Activated T-helper 9 cell treated with anti-CD3 and anti-CD28 coated beads, Interleukin-2, amount 50 U/mL, for 16 hours (primary cell): ENCODE data around the gene SDCCAG8.

Source experiments
- DNase-seq: peaks from one replicate; pipeline ENCODE4 v3.0.0-alpha.2; 2020; ENCODE audit warnings: low read depth

The SDCCAG8 gene

DNA sequence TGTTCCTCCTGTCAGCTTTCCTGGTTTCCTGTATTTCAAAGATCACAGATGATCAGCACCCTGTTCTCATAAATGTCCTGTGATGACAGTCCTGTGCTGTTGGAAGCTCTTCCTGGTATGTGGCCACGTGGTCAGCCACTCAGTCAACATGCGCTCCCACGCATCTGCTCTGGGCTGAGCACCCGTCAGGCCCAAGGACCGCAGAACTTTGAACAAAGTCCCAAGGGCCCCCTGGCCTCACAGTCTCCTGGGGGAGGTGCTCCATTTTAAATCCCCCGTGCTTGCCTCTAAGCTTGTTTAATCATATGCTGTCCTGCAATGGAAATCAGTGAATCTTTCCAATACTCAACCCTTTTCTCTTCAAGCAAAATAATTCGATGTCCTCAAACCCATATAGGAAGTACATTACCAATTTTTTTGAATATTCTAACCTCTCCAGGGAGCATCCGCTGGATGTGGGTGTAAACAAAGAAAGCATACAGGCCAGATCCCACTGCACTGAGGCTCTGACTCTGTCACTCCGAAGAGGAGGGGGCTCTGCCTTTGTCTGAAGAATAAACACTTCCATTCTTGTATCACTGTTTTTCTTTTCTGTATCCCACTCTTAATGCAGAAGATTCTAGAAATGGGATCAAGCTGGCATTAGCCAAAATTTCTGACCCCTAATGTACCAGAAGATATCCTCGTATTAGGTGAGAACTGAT, 250.3 kb downstream of the SDCCAG8 start:
- no peak for DNase-seq

DNA sequence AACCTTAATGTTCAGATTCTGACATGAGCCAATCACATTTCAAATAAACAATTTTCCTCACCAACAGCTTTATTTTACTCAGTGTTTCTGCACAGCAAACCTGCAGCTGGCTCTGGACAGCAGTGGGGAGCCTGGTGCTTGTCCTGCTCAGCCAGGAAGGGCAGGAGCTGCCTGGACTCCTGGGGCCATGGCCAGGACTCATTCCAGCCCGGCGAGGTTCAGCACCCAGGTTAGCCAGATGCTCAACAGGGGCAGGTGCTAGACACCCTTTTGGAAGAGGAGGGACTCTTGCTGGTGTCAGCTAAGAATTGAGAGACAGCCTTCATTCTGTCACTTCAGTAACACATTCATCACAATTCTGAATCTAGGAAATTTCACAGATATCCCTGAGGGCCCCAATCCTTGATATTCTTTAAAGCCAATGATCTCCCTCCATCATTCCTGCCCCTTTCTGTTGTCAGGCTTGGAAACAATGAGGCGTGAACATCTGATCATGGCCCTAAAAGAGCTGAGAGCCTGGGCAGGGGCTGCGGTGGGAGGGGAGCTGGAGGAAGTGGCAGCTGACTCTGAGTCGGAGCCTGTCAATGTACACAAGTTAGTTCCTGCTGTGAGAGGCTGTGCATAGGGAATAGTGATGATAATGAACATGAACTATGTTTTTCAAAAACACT, 251.3 kb downstream of the SDCCAG8 start:
- no peak for DNase-seq

DNA sequence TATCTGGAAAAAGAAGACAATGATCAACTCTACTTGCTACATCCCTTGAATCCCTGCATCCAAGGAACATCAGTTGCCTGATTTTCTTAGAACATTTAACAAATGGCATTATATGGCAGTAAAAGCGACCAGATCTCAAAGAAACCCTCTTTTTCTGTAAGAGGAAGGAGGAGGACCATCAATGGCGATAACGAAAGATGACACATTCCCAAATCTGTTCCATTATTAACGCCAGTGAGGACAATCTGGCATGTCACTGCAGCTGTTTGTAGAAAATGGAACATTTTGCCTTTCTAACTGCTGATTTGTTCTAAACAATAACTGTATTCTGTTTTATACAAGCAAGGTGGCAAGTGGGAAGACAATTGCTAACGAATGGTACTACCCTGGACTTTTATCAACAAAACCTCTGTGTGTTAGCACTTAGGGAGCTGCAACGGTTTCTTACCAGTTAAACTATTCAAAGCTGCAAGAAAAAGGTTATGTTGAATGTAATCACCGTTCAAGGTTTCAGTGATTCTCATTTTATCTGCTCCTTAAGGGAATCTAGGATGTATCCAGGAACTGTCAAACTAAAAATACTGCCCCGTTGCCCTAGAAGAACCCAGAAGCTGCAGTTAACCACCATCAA, 251.9 kb downstream of the SDCCAG8 start:
- no peak for DNase-seq

DNA sequence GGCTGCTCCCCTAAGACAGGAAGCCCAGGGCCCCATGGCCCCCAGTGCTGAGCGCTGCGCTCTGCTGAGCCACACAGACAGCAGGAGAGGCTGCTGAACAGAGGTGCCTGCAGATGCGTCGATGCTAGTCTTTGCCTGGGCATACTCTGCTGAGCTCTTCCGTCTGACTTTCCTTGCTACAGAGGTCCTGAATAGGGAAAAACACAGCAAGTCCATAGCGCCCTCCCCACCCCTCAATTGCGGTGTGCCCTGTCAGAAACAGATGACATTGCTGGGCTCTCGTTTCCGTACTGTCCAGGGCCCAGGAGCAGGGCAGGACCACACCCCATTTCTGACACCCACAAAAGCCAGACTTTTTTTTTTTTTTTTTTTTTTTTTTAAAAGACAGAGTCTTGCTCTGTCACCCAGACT, 252.5 kb downstream of the SDCCAG8 start:
- DNase-seq: no peak

DNA sequence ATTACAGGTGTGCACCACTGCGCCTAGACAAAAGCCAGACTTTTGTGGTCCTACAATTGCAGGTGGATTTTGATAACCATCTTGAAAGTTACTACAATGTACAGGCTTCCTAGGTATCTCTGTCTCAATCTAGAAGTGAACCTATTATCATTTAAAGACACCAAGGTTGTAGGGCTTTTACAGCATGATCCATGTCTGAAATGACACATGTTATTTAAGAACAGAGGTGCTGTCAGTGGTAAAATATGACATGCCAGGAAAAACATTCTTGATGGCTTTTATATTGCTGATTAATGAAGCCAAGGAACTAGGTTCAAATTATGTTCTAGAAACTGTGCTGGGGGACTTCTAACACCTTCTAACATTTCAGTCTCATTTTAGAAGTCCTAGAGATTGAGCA, 253.1 kb downstream of the SDCCAG8 start:
- no peak for DNase-seq

DNA sequence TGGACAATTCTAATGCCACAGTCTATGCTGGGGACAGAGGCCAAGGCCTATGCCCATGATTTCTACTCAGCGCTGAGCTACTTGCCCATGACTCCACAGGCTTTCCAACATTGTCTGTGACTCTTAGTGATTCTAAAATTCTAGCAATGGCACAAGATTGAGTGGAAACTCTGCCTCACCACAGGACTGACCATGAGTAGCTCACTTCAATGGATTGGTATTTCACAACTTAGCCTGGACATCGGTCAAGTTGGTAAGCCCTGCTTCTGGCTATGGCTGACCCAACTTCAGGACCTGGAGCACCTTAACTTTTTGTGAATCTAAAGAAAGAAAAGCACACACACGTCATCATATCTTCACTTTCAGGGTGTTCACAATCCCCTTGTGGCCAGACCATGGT, 255.1 kb downstream of the SDCCAG8 start:
- no peak for DNase-seq

DNA sequence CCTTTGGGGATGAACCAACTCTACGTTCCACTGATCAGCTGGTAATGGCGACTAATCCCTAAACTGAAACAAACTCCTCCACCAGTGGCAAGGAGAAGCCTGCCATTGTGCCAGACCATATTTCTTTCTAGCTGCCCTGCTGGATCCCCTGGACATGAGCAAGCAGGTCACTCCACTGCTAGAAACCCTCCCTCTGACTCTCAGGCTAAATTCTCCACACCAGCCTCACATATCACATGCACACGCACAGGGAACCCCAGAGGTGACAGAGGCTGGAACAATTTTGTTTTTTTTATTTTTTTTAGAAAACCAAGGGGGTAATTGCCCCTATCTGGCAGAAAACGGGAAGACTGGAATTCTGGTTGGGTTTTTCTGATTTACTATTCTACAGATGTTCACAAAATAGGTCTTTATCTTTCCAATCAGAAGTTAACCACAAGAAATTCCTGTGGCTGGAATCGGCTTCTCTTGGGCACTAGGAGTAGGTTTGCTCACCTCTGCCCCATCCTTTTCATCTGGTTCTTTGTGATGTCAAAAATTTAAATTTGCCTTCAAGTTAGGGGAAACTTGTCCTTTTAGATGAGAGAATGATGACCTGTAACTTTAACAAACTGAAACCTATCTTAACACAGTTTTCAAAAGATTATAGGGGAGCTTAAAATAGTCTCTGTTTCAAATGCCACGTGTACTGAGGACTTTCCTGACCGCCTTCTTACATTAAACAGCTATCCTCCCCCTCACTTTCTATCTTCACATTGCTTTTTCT, 258.1 kb downstream of the SDCCAG8 start:
- no peak for DNase-seq

DNA sequence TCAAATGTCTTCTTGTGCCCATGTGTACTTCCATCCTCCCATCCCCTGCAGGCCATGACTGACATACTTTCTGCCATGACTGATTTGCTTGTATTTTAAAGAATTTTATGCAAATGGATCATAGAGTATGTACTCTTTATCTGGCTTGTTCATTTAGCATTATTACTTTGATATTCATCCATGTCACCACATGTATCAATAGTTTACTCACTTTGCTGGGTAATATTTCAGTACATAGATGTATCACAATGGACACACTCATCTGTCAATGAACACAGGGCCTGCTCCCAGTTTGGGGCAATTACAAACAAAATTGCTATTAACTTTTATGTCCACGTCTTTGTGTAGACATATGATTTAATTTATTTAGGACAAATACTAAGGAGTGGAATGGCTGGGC, 259.1 kb downstream of the SDCCAG8 start:
- no peak for DNase-seq

DNA sequence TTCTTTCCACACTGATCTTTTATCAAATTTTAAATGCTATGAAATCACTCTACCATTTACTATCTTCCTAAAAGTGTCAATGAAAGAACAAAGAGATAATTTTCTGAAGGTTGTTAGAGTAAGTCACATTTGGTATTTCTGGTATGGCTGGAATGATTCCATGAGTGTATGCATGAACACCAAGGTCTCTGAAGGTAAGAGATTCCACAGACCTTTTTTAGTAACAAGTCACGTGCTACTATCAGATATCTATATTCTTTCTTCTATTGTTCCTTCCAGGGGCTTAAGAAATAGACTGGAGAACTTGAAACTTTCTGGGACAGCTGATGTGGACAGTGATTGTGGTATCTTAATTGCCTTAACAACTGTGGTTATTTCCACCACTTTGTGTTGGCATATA, 265.0 kb downstream of the SDCCAG8 start:
- no peak for DNase-seq

DNA sequence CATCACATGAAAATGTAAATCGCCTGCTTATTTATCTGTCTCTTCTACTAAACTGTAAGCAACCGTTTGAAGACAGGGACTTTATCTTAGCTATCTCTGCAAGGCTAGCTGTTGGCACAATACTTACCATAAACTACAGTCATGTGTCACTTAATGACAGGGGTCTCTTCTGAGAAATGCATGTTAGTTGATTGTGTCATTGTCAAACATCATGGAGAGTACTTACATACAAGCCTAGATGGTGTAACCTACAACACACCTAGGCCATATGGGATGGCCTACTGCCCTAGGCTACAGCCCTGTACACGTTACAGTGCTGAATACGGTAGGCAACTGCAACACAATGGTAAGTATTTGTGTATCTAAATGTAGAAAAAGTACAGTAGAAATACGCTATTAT, 267.9 kb downstream of the SDCCAG8 start:
- no peak for DNase-seq

DNA sequence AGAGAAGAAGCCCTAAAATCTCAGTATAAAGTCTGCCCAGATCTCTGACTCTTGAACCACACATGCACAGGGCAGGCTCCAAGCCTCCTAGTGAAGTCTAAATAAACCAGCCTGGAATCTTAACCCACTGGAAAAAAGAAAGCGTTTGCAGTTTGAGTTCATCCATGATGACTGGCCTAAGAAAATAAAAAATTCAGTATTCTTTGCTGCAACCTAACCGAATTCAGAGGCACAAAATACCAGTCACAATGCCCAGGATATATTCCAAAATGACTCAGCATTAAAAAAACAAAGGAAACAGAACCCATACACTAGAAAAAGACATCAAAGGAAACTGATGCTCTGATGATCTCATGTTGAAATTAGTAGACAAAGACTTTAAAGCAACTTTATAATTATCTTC, 269.2 kb downstream of the SDCCAG8 start:
- DNase-seq: no peak

DNA sequence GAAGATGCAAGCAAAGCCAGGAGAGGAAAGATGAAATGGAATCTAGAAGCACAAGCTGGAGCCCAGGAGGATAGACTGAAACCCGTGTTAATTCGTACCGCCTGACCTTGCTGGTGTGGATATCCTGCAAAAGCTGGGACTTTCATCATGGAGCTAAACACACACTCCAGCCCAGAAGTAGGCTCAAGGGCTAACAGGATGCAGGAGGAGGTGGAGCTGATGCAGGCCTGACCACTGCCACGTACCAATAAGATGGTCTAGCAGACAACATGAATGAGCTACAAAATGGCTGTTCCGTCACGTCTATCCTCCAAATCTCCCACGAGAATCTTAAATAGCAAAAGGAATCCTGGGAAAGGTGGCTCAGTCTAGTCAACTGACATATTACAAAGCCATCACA, 270.3 kb downstream of the SDCCAG8 start:
- no peak for DNase-seq

DNA sequence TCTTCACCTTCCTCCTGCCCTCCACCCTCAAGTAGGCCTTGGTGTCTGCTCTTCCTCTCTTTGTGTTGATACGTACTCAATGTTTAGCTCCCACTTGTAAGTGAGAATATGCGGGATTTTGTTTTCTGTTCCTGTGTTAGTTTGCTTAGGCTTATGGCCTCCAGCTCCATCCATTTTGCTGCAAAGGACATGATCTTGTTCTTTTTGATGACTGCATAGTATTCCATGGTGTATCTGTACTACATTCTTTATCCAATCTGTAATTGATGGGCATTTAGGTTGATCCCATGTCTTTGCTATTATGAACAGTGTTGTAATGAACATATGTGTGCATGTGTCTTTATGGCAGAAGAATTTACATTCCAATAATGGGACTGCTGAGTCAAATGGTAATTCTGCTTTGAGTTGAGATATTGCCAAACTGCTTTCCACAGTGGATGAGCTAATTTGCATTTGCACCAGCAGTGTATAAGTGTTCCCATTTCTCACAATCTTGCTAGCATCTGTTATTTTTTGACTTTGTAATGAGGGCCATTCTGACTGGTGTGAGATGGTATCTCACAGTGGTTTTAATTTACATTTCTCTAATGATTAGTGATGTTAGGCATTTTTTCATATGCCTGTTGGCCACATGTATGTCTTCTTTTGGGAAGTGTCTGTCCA, 272.7 kb downstream of the SDCCAG8 start:
- DNase-seq: no peak

DNA sequence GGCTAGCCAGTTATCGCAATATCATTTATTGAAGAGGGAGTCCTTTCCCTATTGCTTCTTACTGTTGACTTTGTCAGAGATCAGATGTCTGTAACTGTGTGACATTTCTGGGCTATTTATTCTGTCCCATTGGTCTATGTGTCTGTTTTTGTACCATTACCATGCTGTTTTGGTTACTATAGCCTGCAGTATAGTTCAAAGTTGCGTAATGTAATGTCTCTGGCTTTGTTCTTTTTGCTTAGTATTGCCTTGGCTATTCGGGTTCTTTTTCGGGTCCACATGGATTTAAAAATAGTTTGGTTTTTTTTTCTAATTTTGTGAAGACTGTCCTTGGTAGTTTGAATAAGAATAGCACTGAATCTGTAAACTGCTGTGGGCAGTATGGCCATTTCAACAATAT, 273.7 kb downstream of the SDCCAG8 start:
- no peak for DNase-seq

DNA sequence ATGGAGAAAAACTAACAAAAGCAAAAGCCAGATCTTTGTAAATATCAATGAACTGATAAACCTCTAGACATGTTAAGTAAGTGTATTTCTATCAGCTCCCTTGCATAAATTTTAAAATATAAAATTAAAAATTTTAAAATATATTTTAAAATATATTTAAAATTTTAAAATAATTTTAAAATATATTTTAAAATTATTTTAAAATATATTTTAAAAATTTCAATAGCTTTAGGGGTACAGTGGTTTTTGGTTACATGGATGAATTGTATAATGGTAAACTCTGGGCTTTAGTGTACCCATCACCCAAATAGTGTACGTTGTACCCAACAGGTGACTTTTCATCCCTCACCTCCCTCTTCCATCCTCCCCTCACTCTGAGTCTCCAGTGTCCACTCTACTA, 279.2 kb downstream of the SDCCAG8 start:
- DNase-seq: no peak

DNA sequence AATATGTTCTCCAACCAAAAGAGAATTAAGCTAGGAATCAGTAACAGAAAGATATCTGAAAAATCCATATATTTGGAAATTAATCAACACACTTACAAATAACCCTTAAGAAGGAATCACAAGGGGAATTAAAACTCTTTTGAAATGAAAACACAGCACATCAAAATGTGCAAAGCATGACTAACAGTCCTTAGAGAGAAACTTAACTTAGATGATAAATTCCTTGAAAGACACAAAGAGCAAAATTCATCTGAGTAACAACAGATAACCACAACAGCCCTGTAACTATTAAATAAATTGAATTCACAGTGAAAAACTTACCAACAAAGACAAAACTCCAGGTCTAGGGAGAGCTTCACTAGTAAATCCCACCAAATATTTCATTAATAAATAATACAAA, 283.8 kb downstream of the SDCCAG8 start:
- DNase-seq: no peak

DNA sequence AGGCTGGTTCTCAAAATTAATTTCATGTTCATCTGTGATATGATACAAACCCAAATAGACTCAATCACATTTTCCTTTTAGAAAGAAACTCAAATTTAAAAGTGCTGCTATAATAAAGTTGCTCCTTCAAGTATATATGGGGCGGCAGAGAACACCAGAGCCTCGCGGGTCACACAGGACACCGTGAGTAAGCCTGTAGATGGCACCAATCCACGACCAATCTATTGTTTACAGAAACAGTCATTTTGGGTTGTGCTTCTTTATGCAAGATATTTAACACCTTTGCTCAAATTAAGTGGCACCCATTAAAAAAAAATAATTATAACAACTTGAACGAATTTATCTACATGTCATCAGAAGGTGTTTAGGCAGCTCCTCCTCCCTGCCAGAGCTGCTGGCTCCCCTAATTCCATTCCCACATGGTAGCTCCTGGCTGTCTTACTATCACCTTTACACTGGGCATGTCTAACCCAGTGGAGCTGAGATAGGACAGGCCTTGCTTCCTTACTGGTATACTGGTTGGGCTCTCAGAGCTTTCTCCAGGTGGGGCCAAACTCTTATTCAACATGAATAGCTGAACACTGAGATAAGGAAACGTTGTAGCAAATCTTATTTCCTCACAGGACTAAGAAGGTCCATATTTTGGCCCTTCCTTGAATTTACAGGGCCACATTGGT, 287.0 kb downstream of the SDCCAG8 start:
- no peak for DNase-seq

DNA sequence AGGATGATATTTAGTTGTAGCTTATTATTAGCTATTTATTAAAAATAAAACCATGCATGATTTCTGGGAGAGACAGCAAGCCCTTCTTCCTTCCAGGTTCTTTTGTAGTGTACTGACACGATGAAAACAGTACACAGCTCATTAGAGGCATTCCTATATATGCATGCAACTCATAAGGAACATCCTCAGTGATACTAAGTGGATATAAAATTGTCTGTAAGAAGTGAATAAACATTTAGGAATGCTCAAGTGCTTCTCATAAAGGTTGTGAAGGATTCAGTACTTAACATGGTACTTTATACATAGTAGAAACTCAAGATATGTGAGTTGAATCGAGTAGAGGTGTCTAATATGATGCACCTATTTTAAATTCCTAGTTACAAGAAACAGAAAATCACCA, 287.7 kb downstream of the SDCCAG8 start:
- no peak for DNase-seq

DNA sequence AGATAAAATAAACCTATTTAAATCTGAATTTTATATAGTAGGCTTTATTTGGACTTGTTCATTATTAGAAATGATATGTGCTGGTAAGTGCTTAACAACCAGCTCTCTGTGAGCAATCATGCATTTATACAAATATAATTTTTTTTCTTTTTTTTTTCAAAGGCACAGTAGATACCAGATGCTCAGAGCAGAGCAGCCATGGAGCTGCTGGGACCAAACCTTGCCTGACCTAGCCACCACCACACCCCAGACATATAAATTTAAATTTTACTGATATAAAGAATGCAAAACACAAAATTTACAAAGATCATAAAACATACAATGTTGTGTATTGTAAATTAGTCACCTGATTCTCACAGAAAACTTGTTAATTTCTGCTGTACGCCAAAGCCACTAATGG, 290.6 kb downstream of the SDCCAG8 start:
- DNase-seq: no peak

DNA sequence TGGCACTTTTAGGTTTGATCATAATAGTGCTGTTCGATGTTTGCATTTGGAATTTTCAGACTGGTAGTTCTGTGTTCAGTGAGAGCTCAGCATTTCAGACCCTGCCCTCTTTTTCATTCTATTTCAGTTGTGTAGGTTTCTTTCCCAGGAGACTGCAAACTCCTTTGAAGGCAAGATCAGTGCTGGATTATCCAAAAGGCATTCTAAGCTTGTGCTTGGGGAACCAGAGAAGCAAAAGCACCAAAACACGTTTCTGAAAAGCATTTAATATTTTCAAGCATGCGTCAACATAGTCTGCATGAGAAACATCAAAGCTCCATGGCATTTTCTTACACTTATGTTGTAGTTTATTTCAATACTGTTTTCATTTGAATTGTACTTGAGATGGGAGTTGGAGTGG, 292.1 kb downstream of the SDCCAG8 start:
- DNase-seq: no peak

DNA sequence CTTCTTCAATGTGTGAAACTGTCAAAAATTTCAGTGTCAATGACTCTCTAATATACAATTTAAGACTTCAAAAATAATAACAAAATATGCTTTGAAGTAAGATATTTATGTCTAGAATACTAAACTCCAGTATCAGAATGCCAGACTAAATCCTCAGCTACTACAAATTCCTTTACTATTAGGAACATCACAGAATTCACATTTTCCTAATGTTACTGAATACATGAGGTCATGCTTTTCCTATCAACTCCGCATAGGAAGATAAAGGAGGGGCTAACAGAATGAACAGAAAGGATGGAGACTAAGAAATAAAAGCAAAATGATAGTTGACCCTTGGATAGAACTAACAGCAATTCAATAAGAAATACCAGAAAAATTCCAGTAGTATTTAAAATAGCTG, 292.7 kb downstream of the SDCCAG8 start:
- DNase-seq: no peak

DNA sequence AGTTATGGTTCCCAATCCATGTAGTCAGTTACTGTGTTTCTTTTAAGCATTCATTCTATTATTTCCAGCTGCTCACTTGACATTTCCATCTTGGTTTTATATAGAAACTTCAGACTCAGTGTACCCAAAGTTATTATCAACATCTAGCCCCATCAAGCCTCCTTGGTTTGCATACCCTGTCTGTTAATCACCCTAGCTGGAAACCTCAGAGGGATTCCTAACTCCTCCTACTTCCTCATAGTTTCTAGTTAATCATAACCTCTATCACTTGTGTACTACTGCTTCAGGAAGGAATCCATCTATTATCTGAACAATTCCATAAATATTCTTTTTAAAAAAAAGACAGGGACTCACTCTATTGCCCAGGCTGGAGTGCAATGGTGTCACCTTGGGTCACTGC, 293.3 kb downstream of the SDCCAG8 start:
- no peak for DNase-seq
